Prostate gland (tissue), 2 donors: ENCODE data around the gene TMC3. TPM values are rescaled to one million over a fixed set of nuclear protein-coding genes. Genes with fewer than 3 reads are reported as not detected.

Experiments
- DNase-seq: peaks from one replicate; pipeline ENCODE4 v3.0.0-alpha.2; 2019; ENCODE audit warnings: low spot score
- H3K27ac ChIP-seq, 2 donors: fragments of 200-600 bp; sonication (generic); 2 replicates each; pipeline ENCODE4 v1.5.1; 2017 to 2019
- H3K27me3 ChIP-seq: fragments of 200-600 bp; sonication (generic); replicated peaks from 2 replicates; pipeline ENCODE4 v1.5.1; 2019; ENCODE audit not compliant: insufficient read depth
- H3K36me3 ChIP-seq, 2 donors: fragments of 200-600 bp; sonication (generic); 1 replicate in 1 of 2; 2 replicates in 1 of 2; pipeline versions ENCODE4 v1.5.1 to v1.8.1; 2017 to 2019
- H3K4me1 ChIP-seq: fragments of 200-600 bp; sonication (generic); replicated peaks from 2 replicates; pipeline ENCODE4 v1.5.1; 2019
- H3K4me3 ChIP-seq, 2 donors: fragments of 200-600 bp; sonication (generic); 2 replicates each; pipeline ENCODE4 v1.5.1; 2017 to 2019
- H3K9me3 ChIP-seq: fragments of 200-600 bp; sonication (generic); 2 replicates; pipeline ENCODE4 v1.5.1; 2017
- CTCF ChIP-seq, 4 experiments: fragments of 200-600 bp in 2 of 4; fragments of 450-650 bp in 2 of 4; sonication (generic) in 2 of 4; IDR thresholded peaks; 1 replicate in 3 of 4; 2 replicates in 1 of 4; pipeline ENCODE4 v1.5.1; 2016 to 2019; ENCODE audit warnings: antibody characterized with exemption in 4 of 4, mild to moderate bottlenecking in 2 of 4, moderate library complexity in 2 of 4
- POLR2A ChIP-seq: fragments of 450-650 bp; IDR thresholded peaks from one replicate; pipeline ENCODE4 v1.6.1; 2016; ENCODE audit warnings: antibody characterized with exemption, mild to moderate bottlenecking
- POLR2AphosphoS5 ChIP-seq: sonication (generic); formaldehyde crosslinking; IDR thresholded peaks from one replicate; pipeline ENCODE4 v1.6.1; 2017; ENCODE audit warnings: antibody characterized with exemption
- WGBS: methylation state at CpG from one replicate; pipeline ENCODE4 v1.1.5; 2018; 5-methylcytosine and 5-hydroxymethylcytosine counted together
- intact Hi-C: fragments of 100-400 bp; cut with DNase I; formaldehyde crosslinking; loops from one replicate; pipeline ENCODE4 v1.14.2; 2022
- total RNA-seq, 2 donors: library from RNA; depleted of rRNA; stranded (reverse); fragments of >200 nt; gene quantifications; one replicate each; pipeline ENCODE4 v1.1.0, GENCODE V29; 2016

TMC3 gene
- total RNA-seq, 2 donors from 2014 or later: 0.14 to 0.23 TPM

- DNase-seq: no peak
- no peak overlapping the region for H3K27ac ChIP-seq
- H3K4me1 ChIP-seq: no peaks in the 10 kb centered on the region
- WGBS: 72% methylated on average over 5 of the region's 5 CpGs
- intact Hi-C loops: no loop called here
- no peaks in the 10 kb centered on the region for H3K9me3 ChIP-seq
- H3K4me3 ChIP-seq: no peak overlapping the region
- H3K36me3 ChIP-seq: no peaks in the 10 kb centered on the region
- TF ChIP-seq CTCF (IDR thresholded peaks at IDR 0.05) (no peak), POLR2A (no peak), POLR2AphosphoS5 (no peak)
- H3K27me3 ChIP-seq: no peaks in the 10 kb centered on the region
Measured at GRCh38 chr15:81373176-81373575, 837 bp downstream of the TMC3 start.

GRCh38 chr15:81372575-81372974 is 1.4 kb downstream of the TMC3 start:
- Histone ChIP-seq H3K9me3 (no peaks in the 10 kb centered on the region), H3K4me3 (no peak overlapping the region), H3K27ac (no peak overlapping the region), H3K36me3 (no peaks in the 10 kb centered on the region), H3K27me3 (no peaks in the 10 kb centered on the region), H3K4me1 (no peaks in the 10 kb centered on the region)
- intact Hi-C loops: no loop called here
- WGBS: 54% methylated on average over 3 of the region's 3 CpGs
- no peak for DNase-seq
- no peak for TF ChIP-seq POLR2AphosphoS5
- no peak for TF ChIP-seq POLR2A
- TF ChIP-seq CTCF (IDR thresholded peaks at IDR 0.05): no peak

GRCh38 chr15:81363718-81364500 is 10.1 kb downstream of the TMC3 start:
- DNase-seq: no peak
- WGBS: 37% methylated on average over 5 of the region's 5 CpGs
- Histone ChIP-seq H3K4me1 (no peaks in the 10 kb centered on the region), H3K4me3 (no peak overlapping the region), H3K27ac (no peak overlapping the region), H3K9me3 (no peaks in the 10 kb centered on the region), H3K27me3 (no peaks in the 10 kb centered on the region), H3K36me3 (no peaks in the 10 kb centered on the region)
- TF ChIP-seq CTCF (IDR thresholded peaks at IDR 0.05): no peak
- no peak for TF ChIP-seq POLR2AphosphoS5
- no peak for TF ChIP-seq POLR2A
- intact Hi-C loops: no loop called here

- Histone ChIP-seq H3K4me3 (no peak overlapping the region), H3K27me3 (no peaks in the 10 kb centered on the region), H3K9me3 (no peaks in the 10 kb centered on the region), H3K4me1 (no peaks in the 10 kb centered on the region), H3K27ac (no peak overlapping the region), H3K36me3 (no peaks in the 10 kb centered on the region)
- no peak for DNase-seq
- TF ChIP-seq POLR2A (no peak), CTCF (IDR thresholded peaks at IDR 0.05) (no peak), POLR2AphosphoS5 (no peak)
- intact Hi-C loops: no loop called here
- WGBS: 27% methylated on average over 3 of the region's 3 CpGs
Measured at GRCh38 chr15:81363276-81363675, 10.7 kb downstream of the TMC3 start.

GRCh38 chr15:81362790-81363189 is 11.2 kb downstream of the TMC3 start:
- no peak for DNase-seq
- Histone ChIP-seq H3K4me3 (no peak overlapping the region), H3K36me3 (no peaks in the 10 kb centered on the region), H3K27me3 (no peaks in the 10 kb centered on the region), H3K9me3 (no peaks in the 10 kb centered on the region), H3K27ac (no peak overlapping the region), H3K4me1 (no peaks in the 10 kb centered on the region)
- TF ChIP-seq POLR2A: no peak
- no peak for TF ChIP-seq POLR2AphosphoS5
- TF ChIP-seq CTCF (IDR thresholded peaks at IDR 0.05): no peak
- 84% methylated on average over 11 of the region's 11 CpGs for WGBS
- intact Hi-C loops: no loop called here
